MCF 10A (cell line): Measurements from ENCODE around the gene KCTD1. TPM values are rescaled to one million over a fixed set of nuclear protein-coding genes. Genes with fewer than 3 reads are reported as not detected.

ENCODE experiments used
- BruUV-seq: library from RNA; stranded (reverse); fragments of 400-500 nt; replicated peaks from 2 replicates; lab custom pipeline; 2021; lab: Mats Ljungman, UMichigan
- CTCF ChIA-PET: fragments of 300-600 bp; sonication (Branson Sonifier 250); formaldehyde crosslinking; extraction: SDS; loops from one replicate; lab custom pipeline; 2021; ENCODE audit warnings: antibody characterized with exemption, inconsistent platforms; lab: Yijun Ruan, JAX
- POLR2A ChIA-PET: fragments of 300-600, 350-650 bp; sonication (Branson Sonifier 250); formaldehyde crosslinking; extraction: SDS; loops from one replicate; lab custom pipeline; 2020; ENCODE audit warnings: antibody characterized with exemption, inconsistent platforms; lab: Yijun Ruan, JAX
- DNase-seq: peaks from one replicate; pipeline ENCODE4 v3.0.0-alpha.2; 2018; ENCODE audit not compliant: unreplicated experiment
- H3K27ac Mint-ChIP-seq: one replicate; pipeline ENCODE4 v1.8.0; 2022; ENCODE audit warnings: mild to moderate bottlenecking, low read depth, mixed read lengths; ENCODE audit not compliant: unreplicated experiment
- H3K27me3 Mint-ChIP-seq: one replicate; pipeline ENCODE4 v1.8.0; 2022; ENCODE audit warnings: mixed read lengths; ENCODE audit not compliant: insufficient read depth, unreplicated experiment
- H3K36me3 Mint-ChIP-seq: one replicate; pipeline ENCODE4 v1.8.0; 2022; ENCODE audit warnings: mild to moderate bottlenecking, moderate library complexity, mixed read lengths; ENCODE audit not compliant: insufficient read depth, unreplicated experiment
- H3K4me1 Mint-ChIP-seq: one replicate; pipeline ENCODE4 v1.8.0; 2022; ENCODE audit warnings: mixed read lengths; ENCODE audit not compliant: insufficient read depth, unreplicated experiment
- H3K4me3 Mint-ChIP-seq: one replicate; pipeline ENCODE4 v1.8.0; 2022; ENCODE audit warnings: mild to moderate bottlenecking, moderate library complexity, mixed read lengths; ENCODE audit not compliant: unreplicated experiment
- H3K9me3 Mint-ChIP-seq: one replicate; pipeline ENCODE4 v1.8.0; 2022; ENCODE audit warnings: mixed read lengths; ENCODE audit not compliant: unreplicated experiment
- CTCF ChIP-seq: fragments of 200-600 bp; IDR thresholded peaks from one replicate; pipeline ENCODE4 v1.8.0; 2022; ENCODE audit warnings: antibody characterized with exemption, mild to moderate bottlenecking; ENCODE audit not compliant: unreplicated experiment
- intact Hi-C: fragments of 100-400 bp; cut with micrococcal nuclease; formaldehyde crosslinking; loops from 2 replicates; pipeline ENCODE4 v1.14.1; 2022
- total RNA-seq: library from RNA; stranded (reverse); gene quantifications from 2 replicates; pipeline ENCODE4 v1.2.3, GENCODE V29; 2022

KCTD1 gene
- total RNA-seq, 1 experiment from 2014 or later = 37.9 TPM

- peak; percentile 90 for DNase-seq
Observed at GRCh38 chr18:26579941-26580618, 31.7 kb upstream of the KCTD1 start.

GRCh38 chr18:26575865-26576217, 27.5 kb upstream of the KCTD1 start:
- H3K27ac Mint-ChIP-seq = peak overlapping the region; percentile 72
- DNase-seq = no peak
- no TSS peak for BruUV-seq
- ChIA-PET CTCF (no interaction called here), POLR2A (interaction anchor here (0.8 to 1.9 kb wide), 3 partner anchors 26 to 30 kb away, joined by 3 to 14 read pairs (median 3); partner anchors contain the start of gene KCTD1)
- TF ChIP-seq CTCF = no peak
- H3K36me3 Mint-ChIP-seq = no peaks in the 10 kb centered on the region
- peak overlapping the region; percentile 75 for H3K4me3 Mint-ChIP-seq
- H3K4me1 Mint-ChIP-seq = peaks cover 18% of the 10 kb centered on the region
- H3K27me3 Mint-ChIP-seq = no peaks in the 10 kb centered on the region
- H3K9me3 Mint-ChIP-seq = no peaks in the 10 kb centered on the region
- intact Hi-C loops = no loop called here

More at GRCh38 chr18:26579941-26580618, 31.7 kb upstream of the KCTD1 start:
- H3K4me1 Mint-ChIP-seq = peaks cover 18% of the 10 kb centered on the region
- no peaks in the 10 kb centered on the region for H3K9me3 Mint-ChIP-seq
- ChIA-PET POLR2A (interaction anchor here (0.9 to 1.1 kb wide), 2 partner anchors 13 to 93 kb away, joined by 3 read pairs; no protein-coding TSS in a partner anchor), CTCF (interaction anchor here (0.9 to 1.6 kb wide), 4 partner anchors 11 to 274 kb away, joined by 3 to 4 read pairs (median 4); partner anchors contain the start of gene KCTD1)
- no peaks in the 10 kb centered on the region for H3K36me3 Mint-ChIP-seq
- TF ChIP-seq CTCF = no peak
- intact Hi-C loops = no loop called here
- H3K27ac Mint-ChIP-seq = no peak overlapping the region
- no peaks in the 10 kb centered on the region for H3K27me3 Mint-ChIP-seq
- H3K4me3 Mint-ChIP-seq = no peak overlapping the region
- BruUV-seq = no TSS peak

- BruUV-seq = no TSS peak
- no peaks in the 10 kb centered on the region for H3K27me3 Mint-ChIP-seq
- DNase-seq = peak; percentile 69
- H3K4me3 Mint-ChIP-seq = peak overlapping the region; percentile 75
- intact Hi-C loops = no loop called here
- no peaks in the 10 kb centered on the region for H3K9me3 Mint-ChIP-seq
- ChIA-PET CTCF (interaction anchor here (0.6 to 1.7 kb wide), 2 partner anchors 139 to 191 kb away, joined by 3 to 8 read pairs; no protein-coding TSS in a partner anchor), POLR2A (interaction anchor here (0.8 to 1.9 kb wide), 3 partner anchors 26 to 30 kb away, joined by 3 to 14 read pairs (median 3); partner anchors contain the start of gene KCTD1)
- peak overlapping the region; percentile 72 for H3K27ac Mint-ChIP-seq
- peaks cover 17% of the 10 kb centered on the region for H3K4me1 Mint-ChIP-seq
- no peaks in the 10 kb centered on the region for H3K36me3 Mint-ChIP-seq
- no peak for TF ChIP-seq CTCF
Observed at GRCh38 chr18:26574958-26575864, 26.9 kb upstream of the KCTD1 start.
